NCI-H1694 treated with DMSO at 0.1 percent for 48 hours (cell line): ENCODE results near the gene TNFRSF25.
A peak's percentile ranks its signal among the peaks of the same experiment; 100 is the strongest.
"Not testable (repeated sequence)": the region's sequence is repeated elsewhere in the genome, so short reads cannot be mapped to it uniquely, and the experiment has no call there.

Experiments used
- DNase-seq: peaks from one replicate; lab custom pipeline; 2025; lab: John Stamatoyannopoulos, UW

Gene TNFRSF25

GRCh38 chr1:6502000-6502891 is 36.3 kb upstream of the TNFRSF25 start:
- DNase-seq, result no peak

- no peak for DNase-seq
Observed at GRCh38 chr1:6501279-6501813, 35.4 kb upstream of the TNFRSF25 start.

- DNase-seq, result no peak
Observed at GRCh38 chr1:6500544-6501278, 34.7 kb upstream of the TNFRSF25 start.

- DNase-seq, result no peak
Observed at GRCh38 chr1:6499296-6499695, 33.3 kb upstream of the TNFRSF25 start.

- no peak for DNase-seq
Observed at GRCh38 chr1:6498576-6499111, 32.7 kb upstream of the TNFRSF25 start.

GRCh38 chr1:6497867-6498575 is 32.0 kb upstream of the TNFRSF25 start:
- DNase-seq, result no peak

- no peak for DNase-seq
Observed at GRCh38 chr1:6497215-6497866, 31.4 kb upstream of the TNFRSF25 start.

GRCh38 chr1:6496890-6497214 is 30.9 kb upstream of the TNFRSF25 start:
- DNase-seq, result no peak

GRCh38 chr1:6496365-6496721 is 30.4 kb upstream of the TNFRSF25 start:
- DNase-seq, result no peak

GRCh38 chr1:6495540-6496364 is 29.8 kb upstream of the TNFRSF25 start:
- no peak for DNase-seq

- DNase-seq, result peak; percentile 52
Observed at GRCh38 chr1:6495041-6495441, 29.1 kb upstream of the TNFRSF25 start.

- DNase-seq, result no peak
Observed at GRCh38 chr1:6494627-6495026, 28.7 kb upstream of the TNFRSF25 start.

GRCh38 chr1:6493834-6494223 is 27.9 kb upstream of the TNFRSF25 start:
- not testable (repeated sequence) for DNase-seq

GRCh38 chr1:6491966-6492365 is 26.0 kb upstream of the TNFRSF25 start:
- DNase-seq, result no peak

- no peak for DNase-seq
Observed at GRCh38 chr1:6491480-6491962, 25.5 kb upstream of the TNFRSF25 start, which contains the start of gene PLEKHG5. PLEKHG5 (minus strand) TSS chr1:6491667; CDS start chr1:6477571, 14,096 bp downstream.

- no peak for DNase-seq
Observed at GRCh38 chr1:6491081-6491449, 25.1 kb upstream of the TNFRSF25 start.

- peak; percentile 17 for DNase-seq
Observed at GRCh38 chr1:6490181-6491080, 24.5 kb upstream of the TNFRSF25 start.

- peak; percentile 58 for DNase-seq
Observed at GRCh38 chr1:6489799-6490180, 23.8 kb upstream of the TNFRSF25 start.

- DNase-seq, result no peak
Observed at GRCh38 chr1:6489383-6489765, 23.4 kb upstream of the TNFRSF25 start.
